SK-N-SH treated with all-trans-retinoic acid at 6 μM for 48 hours (cell line): ENCODE measurements around the gene CDK5.

Experiments used
- ARNTL ChIP-seq: fragments of 450-650 bp; formaldehyde crosslinking; IDR thresholded peaks from 2 replicates; pipeline ENCODE4 v1.5.0; 2020; ENCODE audit warnings: low read depth, mild to moderate bottlenecking, moderate library complexity, borderline replicate concordance
- BACH2 ChIP-seq: fragments of 250-450 bp; sonication (Bioruptor Pico); IDR thresholded peaks from 2 replicates; pipeline ENCODE4 v1.9.0; 2021; ENCODE audit warnings: mild to moderate bottlenecking, borderline replicate concordance
- ESRRG ChIP-seq: fragments of 250-450 bp; sonication (Bioruptor Pico); IDR thresholded peaks from 2 replicates; pipeline ENCODE4 v1.6.1; 2021; ENCODE audit warnings: mild to moderate bottlenecking
- ISL1 ChIP-seq: fragments of 250-450 bp; sonication (Bioruptor Pico); IDR thresholded peaks from 2 replicates; pipeline ENCODE4 v2.1.2; 2022; ENCODE audit warnings: mild to moderate bottlenecking, moderate library complexity
- ZC3H10 ChIP-seq: fragments of 250-450 bp; sonication (Bioruptor Pico); IDR thresholded peaks from 2 replicates; pipeline ENCODE4 v1.5.1; 2021; ENCODE audit warnings: mild to moderate bottlenecking, moderate library complexity
- ZFP3 ChIP-seq: fragments of 250-450 bp; sonication (Bioruptor Pico); IDR thresholded peaks from 2 replicates; pipeline ENCODE4 v1.5.0; 2020; ENCODE audit warnings: mild to moderate bottlenecking, moderate library complexity
- ZFP30 ChIP-seq: fragments of 450-650 bp; formaldehyde crosslinking; IDR thresholded peaks from 2 replicates; pipeline ENCODE4 v1.5.0; 2022; ENCODE audit warnings: mild to moderate bottlenecking, moderate library complexity
- ZNF70 ChIP-seq: fragments of 450-650 bp; formaldehyde crosslinking; IDR thresholded peaks from 2 replicates; pipeline ENCODE4 v1.5.0; 2020; ENCODE audit warnings: mild to moderate bottlenecking, moderate library complexity
- TF ChIP-seq, protein P1 (sequence below): fragments of 250-450 bp; sonication (Bioruptor Pico); IDR thresholded peaks from 2 replicates; pipeline ENCODE4 v1.8.0; 2020; ENCODE audit warnings: mild to moderate bottlenecking, moderate library complexity, borderline replicate concordance
- TF ChIP-seq, protein P2 (sequence below): fragments of 250-450 bp; sonication (Bioruptor Pico); IDR thresholded peaks from 2 replicates; pipeline ENCODE4 v1.5.1; 2020; ENCODE audit warnings: low read depth, mild to moderate bottlenecking, moderate library complexity
- TF ChIP-seq, protein P3 (sequence below): fragments of 250-450 bp; sonication (Bioruptor Pico); IDR thresholded peaks from 2 replicates; pipeline ENCODE4 v1.5.0; 2020; ENCODE audit warnings: mild to moderate bottlenecking, moderate library complexity

DNA sequence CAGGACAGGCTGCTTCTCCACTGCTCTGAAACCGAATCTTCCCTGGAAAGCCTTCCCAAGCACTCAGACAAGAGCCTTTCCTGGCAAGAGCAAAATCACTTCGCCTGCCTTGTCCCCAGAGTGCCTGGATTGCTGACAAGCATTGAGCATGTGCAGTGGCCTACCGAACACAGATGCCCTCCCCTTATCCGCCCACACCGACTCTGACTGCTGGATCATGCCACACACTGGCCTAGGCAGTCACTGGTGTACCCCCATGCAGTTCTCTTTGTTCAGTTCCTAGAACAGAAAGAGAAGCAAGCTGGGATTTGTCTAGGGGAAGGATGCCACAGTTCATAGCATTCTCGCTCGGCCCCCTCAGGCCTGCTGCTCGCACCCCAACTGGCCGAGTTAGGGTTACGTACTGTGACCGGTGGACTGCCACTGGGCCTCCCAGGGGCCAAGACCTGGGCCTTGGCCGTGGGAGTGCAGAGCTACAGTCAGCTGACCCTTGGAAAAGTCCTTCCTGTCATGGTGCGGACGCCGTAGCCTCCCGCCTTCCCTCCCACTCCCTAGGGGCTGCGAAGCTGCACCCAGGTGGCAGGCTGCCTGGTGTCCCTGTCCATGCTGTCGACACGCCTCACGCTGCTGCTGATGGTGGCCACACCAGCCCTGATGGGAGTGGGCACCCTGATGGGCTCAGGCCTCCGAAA is 22.5 kb downstream of the CDK5 start:
- TF ChIP-seq BACH2 (no peak), ZC3H10 (no peak), ZNF70 (CRISPR knock-in tag) (no peak), ISL1 (CRISPR knock-in tag) (no peak), ESRRG (no peak), ARNTL (CRISPR knock-in tag) (no peak), ZFP3 (CRISPR knock-in tag) (no peak), ZFP30 (no peak)
- TF ChIP-seq, protein P1, sequence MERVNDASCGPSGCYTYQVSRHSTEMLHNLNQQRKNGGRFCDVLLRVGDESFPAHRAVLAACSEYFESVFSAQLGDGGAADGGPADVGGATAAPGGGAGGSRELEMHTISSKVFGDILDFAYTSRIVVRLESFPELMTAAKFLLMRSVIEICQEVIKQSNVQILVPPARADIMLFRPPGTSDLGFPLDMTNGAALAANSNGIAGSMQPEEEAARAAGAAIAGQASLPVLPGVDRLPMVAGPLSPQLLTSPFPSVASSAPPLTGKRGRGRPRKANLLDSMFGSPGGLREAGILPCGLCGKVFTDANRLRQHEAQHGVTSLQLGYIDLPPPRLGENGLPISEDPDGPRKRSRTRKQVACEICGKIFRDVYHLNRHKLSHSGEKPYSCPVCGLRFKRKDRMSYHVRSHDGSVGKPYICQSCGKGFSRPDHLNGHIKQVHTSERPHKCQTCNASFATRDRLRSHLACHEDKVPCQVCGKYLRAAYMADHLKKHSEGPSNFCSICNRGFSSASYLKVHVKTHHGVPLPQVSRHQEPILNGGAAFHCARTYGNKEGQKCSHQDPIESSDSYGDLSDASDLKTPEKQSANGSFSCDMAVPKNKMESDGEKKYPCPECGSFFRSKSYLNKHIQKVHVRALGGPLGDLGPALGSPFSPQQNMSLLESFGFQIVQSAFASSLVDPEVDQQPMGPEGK (CRISPR knock-in tag) = no peak
- TF ChIP-seq, protein P2, sequence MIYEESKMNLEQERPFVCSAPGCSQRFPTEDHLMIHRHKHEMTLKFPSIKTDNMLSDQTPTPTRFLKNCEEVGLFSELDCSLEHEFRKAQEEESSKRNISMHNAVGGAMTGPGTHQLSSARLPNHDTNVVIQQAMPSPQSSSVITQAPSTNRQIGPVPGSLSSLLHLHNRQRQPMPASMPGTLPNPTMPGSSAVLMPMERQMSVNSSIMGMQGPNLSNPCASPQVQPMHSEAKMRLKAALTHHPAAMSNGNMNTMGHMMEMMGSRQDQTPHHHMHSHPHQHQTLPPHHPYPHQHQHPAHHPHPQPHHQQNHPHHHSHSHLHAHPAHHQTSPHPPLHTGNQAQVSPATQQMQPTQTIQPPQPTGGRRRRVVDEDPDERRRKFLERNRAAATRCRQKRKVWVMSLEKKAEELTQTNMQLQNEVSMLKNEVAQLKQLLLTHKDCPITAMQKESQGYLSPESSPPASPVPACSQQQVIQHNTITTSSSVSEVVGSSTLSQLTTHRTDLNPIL (CRISPR knock-in tag) = no peak
- TF ChIP-seq, protein P3, sequence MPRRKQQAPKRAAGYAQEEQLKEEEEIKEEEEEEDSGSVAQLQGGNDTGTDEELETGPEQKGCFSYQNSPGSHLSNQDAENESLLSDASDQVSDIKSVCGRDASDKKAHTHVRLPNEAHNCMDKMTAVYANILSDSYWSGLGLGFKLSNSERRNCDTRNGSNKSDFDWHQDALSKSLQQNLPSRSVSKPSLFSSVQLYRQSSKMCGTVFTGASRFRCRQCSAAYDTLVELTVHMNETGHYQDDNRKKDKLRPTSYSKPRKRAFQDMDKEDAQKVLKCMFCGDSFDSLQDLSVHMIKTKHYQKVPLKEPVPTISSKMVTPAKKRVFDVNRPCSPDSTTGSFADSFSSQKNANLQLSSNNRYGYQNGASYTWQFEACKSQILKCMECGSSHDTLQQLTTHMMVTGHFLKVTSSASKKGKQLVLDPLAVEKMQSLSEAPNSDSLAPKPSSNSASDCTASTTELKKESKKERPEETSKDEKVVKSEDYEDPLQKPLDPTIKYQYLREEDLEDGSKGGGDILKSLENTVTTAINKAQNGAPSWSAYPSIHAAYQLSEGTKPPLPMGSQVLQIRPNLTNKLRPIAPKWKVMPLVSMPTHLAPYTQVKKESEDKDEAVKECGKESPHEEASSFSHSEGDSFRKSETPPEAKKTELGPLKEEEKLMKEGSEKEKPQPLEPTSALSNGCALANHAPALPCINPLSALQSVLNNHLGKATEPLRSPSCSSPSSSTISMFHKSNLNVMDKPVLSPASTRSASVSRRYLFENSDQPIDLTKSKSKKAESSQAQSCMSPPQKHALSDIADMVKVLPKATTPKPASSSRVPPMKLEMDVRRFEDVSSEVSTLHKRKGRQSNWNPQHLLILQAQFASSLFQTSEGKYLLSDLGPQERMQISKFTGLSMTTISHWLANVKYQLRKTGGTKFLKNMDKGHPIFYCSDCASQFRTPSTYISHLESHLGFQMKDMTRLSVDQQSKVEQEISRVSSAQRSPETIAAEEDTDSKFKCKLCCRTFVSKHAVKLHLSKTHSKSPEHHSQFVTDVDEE (CRISPR knock-in tag) = no peak
